GM13977 (cell line): ENCODE data around the gene NOB1.

ENCODE experiments used
- DNase-seq: peaks from one replicate; pipeline ENCODE4 v3.0.0; 2012; ENCODE audit warnings: low spot score
- in situ Hi-C: fragments of 300-500 bp; cut with MboI; formaldehyde crosslinking; loops from one replicate; pipeline ENCODE4 v1.12.0; 2022; ENCODE audit warnings: low sequenced_read_pairs, low pct_unique_long_range_greater_than_20kb, mixed read lengths, inconsistent platforms; ENCODE audit not compliant: unreplicated experiment
- TF ChIP-seq, protein P1 (sequence below): IDR thresholded peaks from 2 replicates; pipeline ENCODE4 v1.5.1; 2012; ENCODE audit warnings: mild to moderate bottlenecking, control low read depth; ENCODE audit not compliant: insufficient read depth; ENCODE audit errors: extremely low read depth, missing control alignments

Gene NOB1

GRCh38 chr16:69703638-69704037 lies 51.1 kb downstream of the NOB1 start:
- DNase-seq, result no peak
- in situ Hi-C loops, result no loop called here
- TF ChIP-seq, protein P1, sequence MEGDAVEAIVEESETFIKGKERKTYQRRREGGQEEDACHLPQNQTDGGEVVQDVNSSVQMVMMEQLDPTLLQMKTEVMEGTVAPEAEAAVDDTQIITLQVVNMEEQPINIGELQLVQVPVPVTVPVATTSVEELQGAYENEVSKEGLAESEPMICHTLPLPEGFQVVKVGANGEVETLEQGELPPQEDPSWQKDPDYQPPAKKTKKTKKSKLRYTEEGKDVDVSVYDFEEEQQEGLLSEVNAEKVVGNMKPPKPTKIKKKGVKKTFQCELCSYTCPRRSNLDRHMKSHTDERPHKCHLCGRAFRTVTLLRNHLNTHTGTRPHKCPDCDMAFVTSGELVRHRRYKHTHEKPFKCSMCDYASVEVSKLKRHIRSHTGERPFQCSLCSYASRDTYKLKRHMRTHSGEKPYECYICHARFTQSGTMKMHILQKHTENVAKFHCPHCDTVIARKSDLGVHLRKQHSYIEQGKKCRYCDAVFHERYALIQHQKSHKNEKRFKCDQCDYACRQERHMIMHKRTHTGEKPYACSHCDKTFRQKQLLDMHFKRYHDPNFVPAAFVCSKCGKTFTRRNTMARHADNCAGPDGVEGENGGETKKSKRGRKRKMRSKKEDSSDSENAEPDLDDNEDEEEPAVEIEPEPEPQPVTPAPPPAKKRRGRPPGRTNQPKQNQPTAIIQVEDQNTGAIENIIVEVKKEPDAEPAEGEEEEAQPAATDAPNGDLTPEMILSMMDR, result no peak

- DNase-seq, result no peak
- TF ChIP-seq, protein P1, result no peak
- in situ Hi-C loops, result no loop called here
Observed at GRCh38 chr16:69701866-69702265, 52.9 kb downstream of the NOB1 start.

- in situ Hi-C loops, result no loop called here
Observed at GRCh38 chr16:69701452-69701851, 53.3 kb downstream of the NOB1 start.

DNA sequence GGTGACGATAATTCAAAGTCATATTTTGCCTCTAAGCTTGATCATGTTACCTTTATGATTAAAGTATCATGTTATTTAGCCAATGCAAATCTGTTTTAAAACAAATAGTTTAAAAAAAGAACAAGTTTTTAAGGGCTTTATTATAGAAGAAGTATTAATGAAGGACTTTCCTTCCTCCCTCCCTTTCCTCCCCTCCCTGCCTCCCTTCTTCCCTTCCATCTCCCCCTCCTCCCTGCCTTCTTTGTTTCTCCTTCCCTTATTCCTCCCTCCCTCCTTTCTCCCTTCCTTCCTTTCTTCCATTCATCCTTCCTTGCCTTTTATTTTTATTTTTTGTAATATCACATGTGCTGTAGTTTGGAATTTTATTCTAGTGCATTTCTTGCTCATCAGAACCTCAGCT lies 54.8 kb downstream of the NOB1 start:
- no peak for DNase-seq
- in situ Hi-C loops, result no loop called here
- TF ChIP-seq, protein P1, result no peak

More at GRCh38 chr16:69701452-69701851, 53.3 kb downstream of the NOB1 start:
- DNase-seq, result no peak
- TF ChIP-seq, protein P1, result no peak

- in situ Hi-C loops, result no loop called here
- TF ChIP-seq, protein P1, result no peak
- no peak for DNase-seq
Observed at GRCh38 chr16:69698404-69698803, 56.3 kb downstream of the NOB1 start.

- TF ChIP-seq, protein P1, result no peak
- in situ Hi-C loops, result no loop called here
- no peak for DNase-seq
Observed at GRCh38 chr16:69693916-69694315, 60.8 kb downstream of the NOB1 start.
